ENCODE measurements around the gene CYP3A4.

- TF ChIP-seq SIN3A (IDR thresholded peaks at IDR 0.05; ENCODE audit: borderline replicate concordance, low read depth, low read length) (no peak), EP300 (IDR thresholded peaks at IDR 0.05; ENCODE audit: borderline replicate concordance in 1 of 2, low read depth in 1 of 2, low read length in 1 of 2) (no peak), FOXJ3 (CRISPR knock-in tag; IDR thresholded peaks at IDR 0.05) (no peak), SMC3 (IDR thresholded peaks at IDR 0.05; ENCODE audit: low read depth, low read length) (no peak), CTCF (IDR thresholded peaks at IDR 0.05) (no peak), YY1 (IDR thresholded peaks at IDR 0.05; ENCODE audit: low read depth) (no peak), FOSL2 (IDR thresholded peaks at IDR 0.05; ENCODE audit: borderline replicate concordance, low read depth) (no peak)
These were observed 44.8 kb upstream of the CYP3A4 start for GRCh38 chr7:99828811-99829210.
